RWPE2 (cell line): ENCODE measurements around the gene LPCAT3.

ENCODE experiments used
- ATAC-seq: fragments of 200-7000 bp; cut with Tn5 transposase; 3 replicates; pipeline ENCODE4 v1.9.1; 2021; ENCODE audit warnings: low read depth
- DNase-seq: peaks from one replicate; pipeline ENCODE4 v3.0.0-alpha.2; 2020; ENCODE audit warnings: low spot score
- H3K27ac ChIP-seq: fragments of 450-650 bp; 2 replicates; pipeline ENCODE4 v1.5.1; 2017; ENCODE audit warnings: mild to moderate bottlenecking; ENCODE audit not compliant: poor library complexity, severe bottlenecking
- H3K27me3 ChIP-seq: fragments of 250-450 bp; sonication (Bioruptor Pico); 2 replicates; pipeline ENCODE4 v1.5.1; 2021; ENCODE audit warnings: mild to moderate bottlenecking, moderate library complexity; ENCODE audit not compliant: insufficient read depth, poor library complexity, severe bottlenecking
- H3K36me3 ChIP-seq: fragments of 250-450 bp; sonication (Bioruptor Pico); 2 replicates; pipeline ENCODE4 v1.5.1; 2020; ENCODE audit warnings: low read depth, mild to moderate bottlenecking, moderate library complexity
- H3K4me1 ChIP-seq: fragments of 250-450 bp; sonication (Bioruptor Pico); 2 replicates; pipeline ENCODE4 v1.5.1; 2021; ENCODE audit warnings: mild to moderate bottlenecking, moderate library complexity; ENCODE audit not compliant: insufficient read depth, poor library complexity, severe bottlenecking
- H3K4me3 ChIP-seq: fragments of 250-450 bp; sonication (Bioruptor Pico); 2 replicates; pipeline ENCODE4 v1.5.1; 2021; ENCODE audit warnings: mild to moderate bottlenecking, moderate library complexity; ENCODE audit not compliant: severe bottlenecking
- H3K9me3 ChIP-seq: fragments of 250-450 bp; sonication (Bioruptor Pico); 2 replicates; pipeline ENCODE4 v1.5.1; 2021; ENCODE audit warnings: mild to moderate bottlenecking, moderate library complexity; ENCODE audit not compliant: severe bottlenecking
- TF ChIP-seq, protein P1 (sequence below): fragments of 450-650 bp; IDR thresholded peaks from one replicate; pipeline ENCODE4 v1.5.1; 2017; ENCODE audit warnings: mild to moderate bottlenecking, moderate library complexity; ENCODE audit not compliant: poor library complexity, severe bottlenecking

LPCAT3 gene

DNA sequence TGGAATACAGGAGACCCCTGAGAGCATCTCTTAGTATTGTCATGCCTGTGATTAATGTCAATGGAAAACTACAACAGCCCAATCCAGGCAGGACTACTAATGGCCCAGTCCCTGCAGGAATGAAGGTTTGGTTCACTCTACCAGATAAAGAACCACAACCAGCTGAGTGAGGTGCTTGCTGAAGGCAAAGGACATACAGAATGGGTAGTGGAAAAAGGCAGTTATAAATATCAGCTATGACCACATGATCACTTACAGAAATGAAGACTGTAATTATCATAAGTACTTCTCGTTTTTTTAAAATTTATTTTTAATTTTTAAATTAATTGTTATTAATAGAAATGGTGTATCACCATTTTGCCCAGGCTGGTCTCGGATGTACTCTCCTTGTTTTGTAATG, 17.2 kb upstream of the LPCAT3 start:
- no peaks in the 10 kb centered on the region for H3K27me3 ChIP-seq
- H3K36me3 ChIP-seq: no peaks in the 10 kb centered on the region
- no peak for DNase-seq
- H3K4me1 ChIP-seq: peaks cover 10% of the 10 kb centered on the region
- H3K9me3 ChIP-seq: no peaks in the 10 kb centered on the region
- TF ChIP-seq, protein P1, sequence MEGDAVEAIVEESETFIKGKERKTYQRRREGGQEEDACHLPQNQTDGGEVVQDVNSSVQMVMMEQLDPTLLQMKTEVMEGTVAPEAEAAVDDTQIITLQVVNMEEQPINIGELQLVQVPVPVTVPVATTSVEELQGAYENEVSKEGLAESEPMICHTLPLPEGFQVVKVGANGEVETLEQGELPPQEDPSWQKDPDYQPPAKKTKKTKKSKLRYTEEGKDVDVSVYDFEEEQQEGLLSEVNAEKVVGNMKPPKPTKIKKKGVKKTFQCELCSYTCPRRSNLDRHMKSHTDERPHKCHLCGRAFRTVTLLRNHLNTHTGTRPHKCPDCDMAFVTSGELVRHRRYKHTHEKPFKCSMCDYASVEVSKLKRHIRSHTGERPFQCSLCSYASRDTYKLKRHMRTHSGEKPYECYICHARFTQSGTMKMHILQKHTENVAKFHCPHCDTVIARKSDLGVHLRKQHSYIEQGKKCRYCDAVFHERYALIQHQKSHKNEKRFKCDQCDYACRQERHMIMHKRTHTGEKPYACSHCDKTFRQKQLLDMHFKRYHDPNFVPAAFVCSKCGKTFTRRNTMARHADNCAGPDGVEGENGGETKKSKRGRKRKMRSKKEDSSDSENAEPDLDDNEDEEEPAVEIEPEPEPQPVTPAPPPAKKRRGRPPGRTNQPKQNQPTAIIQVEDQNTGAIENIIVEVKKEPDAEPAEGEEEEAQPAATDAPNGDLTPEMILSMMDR: no peak
- no peak overlapping the region for H3K4me3 ChIP-seq
- ATAC-seq: no peak
- H3K27ac ChIP-seq: no peak overlapping the region

DNA sequence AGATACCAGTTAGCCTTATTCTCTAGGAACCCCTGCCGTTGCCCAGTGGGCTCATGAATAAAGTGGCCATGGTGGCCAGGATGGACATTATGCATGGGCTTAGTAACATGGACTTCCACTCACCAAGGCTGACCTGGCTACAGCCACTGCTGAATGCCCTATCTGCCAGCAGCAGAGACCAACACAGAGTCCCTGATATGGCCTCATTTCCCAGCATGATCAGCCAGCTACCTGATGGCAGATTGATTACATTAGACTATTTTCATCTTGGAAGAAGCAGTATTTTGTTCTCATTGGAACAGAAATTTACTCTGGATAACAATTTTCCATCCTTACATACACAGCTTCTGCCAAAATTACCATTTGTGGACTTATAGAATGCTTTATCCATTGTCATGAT, 16.2 kb upstream of the LPCAT3 start:
- Histone ChIP-seq H3K36me3 (no peaks in the 10 kb centered on the region), H3K9me3 (no peaks in the 10 kb centered on the region), H3K27me3 (no peaks in the 10 kb centered on the region), H3K4me1 (peaks cover 5% of the 10 kb centered on the region), H3K4me3 (no peak overlapping the region), H3K27ac (no peak overlapping the region)
- TF ChIP-seq, protein P1: no peak
- DNase-seq (no peak), ATAC-seq (no peak)

DNA sequence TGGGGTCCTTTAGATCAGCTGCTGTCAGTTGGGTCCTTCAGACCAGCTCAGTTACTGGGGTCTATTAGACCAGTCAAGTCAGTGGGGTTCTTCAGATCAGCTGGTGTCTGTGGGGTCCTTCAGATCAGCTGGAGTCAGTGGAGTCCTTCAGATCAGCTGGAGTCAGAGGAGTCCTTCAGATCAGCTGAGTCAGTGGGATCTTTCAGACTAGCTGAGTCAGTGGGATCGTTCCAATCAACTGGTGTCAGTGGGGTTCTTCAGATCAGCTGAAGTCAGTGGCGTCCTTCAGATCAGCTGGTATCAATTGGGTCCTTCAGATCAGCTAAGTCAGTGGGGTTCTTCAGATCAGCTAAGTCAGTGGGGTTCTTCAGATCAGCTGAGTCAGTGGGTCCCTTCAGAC, 14.7 kb upstream of the LPCAT3 start:
- TF ChIP-seq, protein P1: no peak
- DNase-seq (no peak), ATAC-seq (no peak)
- H3K4me1 ChIP-seq: no peaks in the 10 kb centered on the region
- H3K9me3 ChIP-seq: no peaks in the 10 kb centered on the region
- no peak overlapping the region for H3K27ac ChIP-seq
- H3K4me3 ChIP-seq: no peak overlapping the region
- H3K27me3 ChIP-seq: no peaks in the 10 kb centered on the region
- no peaks in the 10 kb centered on the region for H3K36me3 ChIP-seq

DNA sequence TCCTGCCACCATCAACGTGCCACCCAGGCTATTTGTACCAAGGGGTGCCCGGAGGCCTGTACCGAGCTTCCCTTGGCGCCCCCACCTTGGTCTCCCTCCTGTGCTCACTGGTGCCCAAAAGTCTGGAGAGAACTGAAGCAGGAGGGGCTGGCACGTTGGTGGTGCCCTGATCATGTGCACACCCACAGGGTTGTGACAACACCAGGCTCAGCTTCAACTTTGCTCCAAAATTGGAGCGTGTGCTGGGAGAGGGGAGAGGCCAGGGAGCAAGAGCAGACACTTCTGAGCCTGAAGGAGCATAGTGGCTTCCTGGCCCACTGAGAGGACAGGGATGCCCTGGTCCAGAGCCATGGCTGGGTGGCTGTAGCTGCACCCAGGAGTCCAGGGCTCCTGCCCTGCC, 13.0 kb upstream of the LPCAT3 start:
- H3K4me1 ChIP-seq: no peaks in the 10 kb centered on the region
- ATAC-seq (no peak), DNase-seq (no peak)
- H3K27ac ChIP-seq: no peak overlapping the region
- no peaks in the 10 kb centered on the region for H3K27me3 ChIP-seq
- TF ChIP-seq, protein P1: no peak
- no peak overlapping the region for H3K4me3 ChIP-seq
- no peaks in the 10 kb centered on the region for H3K36me3 ChIP-seq
- no peaks in the 10 kb centered on the region for H3K9me3 ChIP-seq

DNA sequence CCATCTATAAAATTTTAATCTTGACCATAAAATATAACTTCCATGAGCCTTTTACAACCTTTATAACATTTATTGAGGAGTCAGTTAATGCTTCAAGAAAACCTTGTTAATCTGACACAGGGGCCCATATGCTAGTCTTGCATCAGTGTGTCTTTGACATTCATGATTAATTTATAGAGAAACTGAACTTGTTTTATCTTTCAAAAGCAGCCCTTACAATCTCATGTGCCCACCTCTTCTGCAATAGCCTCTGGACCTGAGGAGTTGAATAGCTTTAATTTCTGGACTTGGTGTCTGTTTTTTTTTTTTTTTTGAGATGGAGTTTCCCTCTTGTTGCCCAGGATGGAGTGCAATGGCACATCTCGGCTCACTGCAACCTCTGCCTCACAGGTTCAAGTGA, 8.6 kb upstream of the LPCAT3 start:
- Histone ChIP-seq H3K4me1 (no peaks in the 10 kb centered on the region), H3K9me3 (no peaks in the 10 kb centered on the region), H3K27ac (no peak overlapping the region), H3K36me3 (no peaks in the 10 kb centered on the region), H3K27me3 (no peaks in the 10 kb centered on the region), H3K4me3 (no peak overlapping the region)
- TF ChIP-seq, protein P1: no peak
- ATAC-seq (no peak), DNase-seq (no peak)
